Measurements from ENCODE around the gene PSME3IP1. TPM values are rescaled to one million over a fixed set of nuclear protein-coding genes. Genes with fewer than 3 reads are reported as not detected.
A peak's percentile ranks its signal among the peaks of the same experiment; 100 is the strongest.

PSME3IP1 gene
- total and polyA plus RNA-seq, 2 of the 8 experiments (the other 6 are each of a cell fraction or from before 2014, with no cell fraction given), result 95.1 to 98.3 TPM

DNA sequence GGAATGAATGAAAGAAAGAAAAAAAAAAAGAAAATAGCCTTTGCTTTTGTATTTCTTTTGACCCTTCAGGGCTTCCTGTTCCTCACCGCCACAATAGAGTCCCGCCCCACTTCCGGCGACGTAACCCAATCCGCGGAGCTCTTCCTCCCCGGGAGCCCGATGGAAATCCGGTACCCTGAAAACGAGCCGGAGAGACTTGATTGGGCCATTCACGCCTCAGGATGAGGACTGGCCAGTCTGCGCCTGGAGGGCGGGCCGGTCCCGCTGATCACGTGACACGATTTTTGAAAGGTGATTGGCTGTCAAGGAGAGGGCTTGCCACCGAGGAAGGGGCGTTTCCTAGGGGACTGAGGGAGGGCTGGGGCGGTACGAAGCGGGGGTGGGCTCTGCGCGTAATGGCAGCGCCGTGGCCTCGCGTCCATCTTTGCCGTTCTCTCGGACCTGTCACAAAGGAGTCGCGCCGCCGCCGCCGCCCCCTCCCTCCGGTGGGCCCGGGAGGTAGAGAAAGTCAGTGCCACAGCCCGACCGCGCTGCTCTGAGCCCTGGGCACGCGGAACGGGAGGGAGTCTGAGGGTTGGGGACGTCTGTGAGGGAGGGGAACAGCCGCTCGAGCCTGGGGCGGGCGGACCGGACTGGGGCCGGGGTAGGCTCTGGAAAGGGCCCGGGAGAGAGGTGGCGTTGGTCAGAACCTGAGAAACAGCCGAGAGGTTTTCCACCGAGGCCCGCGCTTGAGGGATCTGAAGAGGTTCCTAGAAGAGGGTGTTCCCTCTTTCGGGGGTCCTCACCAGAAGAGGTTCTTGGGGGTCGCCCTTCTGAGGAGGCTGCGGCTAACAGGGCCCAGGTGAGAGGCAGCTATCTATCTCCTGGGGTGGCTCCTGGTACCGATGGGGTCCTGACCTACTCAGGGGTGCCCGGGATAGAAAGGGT lies at the start of gene PSME3IP1, which contains the start of gene RSPRY1 (continued):
- TF ChIP-seq, protein P1, sequence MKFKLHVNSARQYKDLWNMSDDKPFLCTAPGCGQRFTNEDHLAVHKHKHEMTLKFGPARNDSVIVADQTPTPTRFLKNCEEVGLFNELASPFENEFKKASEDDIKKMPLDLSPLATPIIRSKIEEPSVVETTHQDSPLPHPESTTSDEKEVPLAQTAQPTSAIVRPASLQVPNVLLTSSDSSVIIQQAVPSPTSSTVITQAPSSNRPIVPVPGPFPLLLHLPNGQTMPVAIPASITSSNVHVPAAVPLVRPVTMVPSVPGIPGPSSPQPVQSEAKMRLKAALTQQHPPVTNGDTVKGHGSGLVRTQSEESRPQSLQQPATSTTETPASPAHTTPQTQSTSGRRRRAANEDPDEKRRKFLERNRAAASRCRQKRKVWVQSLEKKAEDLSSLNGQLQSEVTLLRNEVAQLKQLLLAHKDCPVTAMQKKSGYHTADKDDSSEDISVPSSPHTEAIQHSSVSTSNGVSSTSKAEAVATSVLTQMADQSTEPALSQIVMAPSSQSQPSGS (IDR thresholded peaks at IDR 0.05; ENCODE audit: low read length), result no peak
- TF ChIP-seq PHF8 (conservative IDR thresholded peaks at IDR 0.05; ENCODE audit: low read depth, low read length) (peak; percentile 63), TBP (IDR thresholded peaks at IDR 0.05; ENCODE audit: low read depth, low read length) (0 out of 2 replicates have a peak, but pooled peaks have one; percentile 57), RFX5 (IDR thresholded peaks at IDR 0.05; ENCODE audit: borderline replicate concordance, low read depth, low read length) (no peak), CREB1 (IDR thresholded peaks at IDR 0.05) (peak; percentile 92), RBBP5 (IDR thresholded peaks at IDR 0.05; ENCODE audit: borderline replicate concordance, low read depth, low read length) (peak; percentile 37; the same call in 1 of the 2 replicates), KDM4A (IDR thresholded peaks at IDR 0.05; ENCODE audit: low read depth, low read length, severe bottlenecking) (peak; percentile 51), SAP30 (IDR thresholded peaks at IDR 0.05; ENCODE audit: insufficient read depth, insufficient replicate concordance, low read length) (peak; percentile 68), EZH2 (IDR thresholded peaks at IDR 0.05; ENCODE audit: low read depth, low read length, severe bottlenecking) (no peak), HDAC2 (IDR thresholded peaks at IDR 0.05; ENCODE audit: borderline replicate concordance in 1 of 2, low read depth in 2 of 2, low read length in 2 of 2) (peak in 1 of 2 experiments; percentile 75; a peak in 1 of 4 replicates), EGR1 (IDR thresholded peaks at IDR 0.05; ENCODE audit: borderline replicate concordance, low read depth, low read length) (peak; percentile 52; the same call in 1 of the 2 replicates), YY1 (IDR thresholded peaks at IDR 0.05; ENCODE audit: low read depth, low read length) (peak; percentile 91), GTF2F1 (IDR thresholded peaks at IDR 0.05; ENCODE audit: borderline replicate concordance, low read depth, low read length) (peak; percentile 84; the same call in 1 of the 2 replicates)
- TF ChIP-seq, protein P2, sequence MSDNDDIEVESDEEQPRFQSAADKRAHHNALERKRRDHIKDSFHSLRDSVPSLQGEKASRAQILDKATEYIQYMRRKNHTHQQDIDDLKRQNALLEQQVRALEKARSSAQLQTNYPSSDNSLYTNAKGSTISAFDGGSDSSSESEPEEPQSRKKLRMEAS (IDR thresholded peaks at IDR 0.05), result peak; percentile 61; the same call in 1 of the 2 replicates
- TF ChIP-seq, protein P3, sequence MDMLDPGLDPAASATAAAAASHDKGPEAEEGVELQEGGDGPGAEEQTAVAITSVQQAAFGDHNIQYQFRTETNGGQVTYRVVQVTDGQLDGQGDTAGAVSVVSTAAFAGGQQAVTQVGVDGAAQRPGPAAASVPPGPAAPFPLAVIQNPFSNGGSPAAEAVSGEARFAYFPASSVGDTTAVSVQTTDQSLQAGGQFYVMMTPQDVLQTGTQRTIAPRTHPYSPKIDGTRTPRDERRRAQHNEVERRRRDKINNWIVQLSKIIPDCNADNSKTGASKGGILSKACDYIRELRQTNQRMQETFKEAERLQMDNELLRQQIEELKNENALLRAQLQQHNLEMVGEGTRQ (IDR thresholded peaks at IDR 0.05; ENCODE audit: low read length), result peak; percentile 96
